GM18526 (cell line): Measurements from ENCODE around the gene EPDR1.

Experiments used
- POLR2A ChIP-seq: IDR thresholded peaks from 3 replicates; pipeline ENCODE4 v1.6.1; 2011; ENCODE audit not compliant: insufficient read length; ENCODE audit errors: extremely low read depth

The EPDR1 gene

GRCh38 chr7:37986908-37987330 lies 66.5 kb downstream of the EPDR1 start:
- TF ChIP-seq POLR2A, result no peak

DNA sequence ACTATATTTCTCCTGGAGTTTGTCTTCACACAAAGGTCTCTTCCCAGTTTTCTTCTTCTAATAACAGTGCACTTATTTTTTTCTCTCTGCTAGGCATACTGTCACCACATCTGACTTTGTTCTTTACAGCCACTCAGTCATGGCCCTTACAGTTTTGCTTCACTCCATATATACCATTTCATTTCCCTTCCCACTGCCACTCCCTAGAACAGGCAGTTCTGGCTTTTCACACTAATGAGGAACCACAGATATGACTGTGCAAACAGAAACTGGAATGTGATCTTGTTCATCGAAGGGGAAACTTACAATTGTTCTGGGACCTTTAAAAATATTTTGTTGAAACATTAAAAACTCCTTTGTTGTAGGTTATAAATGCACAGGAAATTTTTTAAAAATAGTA lies 67.3 kb downstream of the EPDR1 start:
- no peak for TF ChIP-seq POLR2A

GRCh38 chr7:37988721-37989650 lies 68.5 kb downstream of the EPDR1 start:
- TF ChIP-seq POLR2A, result no peak

DNA sequence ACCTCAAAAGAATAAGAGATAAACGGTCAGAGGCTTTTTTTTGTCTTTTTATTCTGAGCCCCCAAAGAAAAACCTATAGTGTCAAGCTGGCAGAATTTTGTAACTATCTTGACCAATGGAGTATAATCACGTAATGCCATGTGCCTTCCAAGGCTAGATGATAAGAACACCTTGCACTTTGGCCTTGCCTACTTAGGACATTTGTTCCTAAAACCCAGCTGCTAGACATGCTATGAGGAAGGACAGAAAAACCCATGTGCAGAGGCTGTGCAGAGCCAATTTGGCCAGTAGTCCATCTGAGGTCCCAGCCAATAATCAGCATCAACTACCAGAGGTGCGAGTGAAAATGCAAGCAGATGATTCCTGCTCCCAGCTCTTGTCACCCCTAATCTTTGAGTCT lies 69.9 kb downstream of the EPDR1 start:
- TF ChIP-seq POLR2A, result no peak

DNA sequence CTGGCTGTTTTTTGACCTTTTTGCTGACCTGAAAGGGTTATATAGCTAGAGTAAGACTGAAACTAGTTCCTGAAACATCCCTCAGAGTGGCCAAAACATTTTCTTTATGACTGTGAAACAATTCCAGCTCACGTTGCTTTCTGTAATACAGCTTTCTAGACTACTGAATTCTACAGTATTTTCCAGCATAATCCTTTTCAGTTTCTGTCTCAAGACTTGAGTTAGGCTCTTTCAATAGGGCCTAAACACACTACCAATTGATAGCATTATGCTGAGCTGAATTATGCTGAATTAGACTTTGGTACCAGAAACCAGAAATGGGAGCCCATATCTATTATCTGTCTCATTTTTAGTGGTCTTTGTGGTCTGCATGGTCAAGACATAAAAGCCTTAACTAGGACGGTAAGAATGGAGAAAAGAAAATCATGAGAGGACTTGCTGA lies 72.6 kb downstream of the EPDR1 start:
- TF ChIP-seq POLR2A, result no peak

DNA sequence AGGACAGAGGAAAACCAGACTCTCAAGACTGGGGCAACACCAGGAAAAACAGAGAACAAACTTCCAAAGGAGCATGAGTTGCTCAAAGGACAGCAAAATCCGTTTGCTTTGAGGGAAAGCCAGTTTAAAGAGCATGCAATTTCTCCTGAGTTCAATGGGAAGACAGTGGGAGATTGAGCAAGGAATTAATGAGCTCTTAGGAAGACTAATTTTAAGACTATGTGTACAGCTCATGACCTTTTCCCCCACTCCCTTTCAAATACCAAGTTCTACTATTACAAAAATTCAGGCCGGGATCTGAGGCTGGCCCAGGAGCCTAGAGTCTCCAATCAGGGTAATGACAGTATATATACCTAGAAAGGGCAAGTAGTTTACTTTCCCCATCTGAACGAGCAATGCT lies 79.2 kb downstream of the EPDR1 start:
- no peak for TF ChIP-seq POLR2A

GRCh38 chr7:38000272-38000671 lies 79.8 kb downstream of the EPDR1 start:
- no peak for TF ChIP-seq POLR2A
